Uterus (tissue), 4 donors: ENCODE data around the gene NDUFV3. TPM values are rescaled to one million over a fixed set of nuclear protein-coding genes. Genes with fewer than 3 reads are reported as not detected.

Experiments
- DNase-seq, 2 donors: peaks; one replicate each; pipeline ENCODE4 v3.0.0-alpha.2; 2019 to 2020
- H3K27ac ChIP-seq, 2 donors: fragments of 200-600 bp; sonication (generic); 1 replicate in 1 of 2; 2 replicates in 1 of 2; pipeline ENCODE4 v1.5.1; 2016 to 2018
- H3K27me3 ChIP-seq, 2 donors: fragments of 200-600 bp; sonication (generic); one replicate each; pipeline ENCODE4 v1.5.1; 2018 to 2019; ENCODE audit warnings: control low read depth in 1 of 2
- H3K36me3 ChIP-seq, 2 donors: fragments of 200-600 bp; sonication (generic); one replicate each; pipeline ENCODE4 v1.5.1; 2019; ENCODE audit warnings: control low read depth in 1 of 2
- H3K4me1 ChIP-seq, 2 donors: fragments of 200-600 bp; sonication (generic); one replicate each; pipeline ENCODE4 v1.5.1; 2018 to 2019; ENCODE audit warnings: control low read depth in 1 of 2
- H3K4me3 ChIP-seq, 2 donors: fragments of 200-600 bp; sonication (generic); 1 replicate in 1 of 2; 2 replicates in 1 of 2; pipeline ENCODE4 v1.5.1; 2018 to 2019; ENCODE audit warnings: mild to moderate bottlenecking in 1 of 2
- H3K9me3 ChIP-seq, 2 donors: fragments of 200-600 bp; sonication (generic); one replicate each; pipeline ENCODE4 v1.5.1; 2019; ENCODE audit warnings: control low read depth in 1 of 2
- POLR2A ChIP-seq, 2 donors: fragments of 450-650 bp; IDR thresholded peaks; one replicate each; pipeline ENCODE4 v1.6.1; 2016; ENCODE audit warnings: antibody characterized with exemption in 2 of 2, mild to moderate bottlenecking in 1 of 2, moderate library complexity in 1 of 2
- intact Hi-C: fragments of 100-400 bp; cut with DNase I; formaldehyde crosslinking; loops from one replicate; pipeline ENCODE4 v1.15.1; 2023; ENCODE audit warnings: low total_unique reads
- total RNA-seq, 4 donors: library from RNA; depleted of rRNA in 3 of 4; stranded (reverse); fragments of >200 nt in 3 of 4; gene quantifications; one replicate each; pipeline versions ENCODE4 v1.1.0 to v1.2.4, GENCODE V29; 2014 to 2023
- TF ChIP-seq, protein P1 (sequence below), 4 experiments: fragments of 200-600 bp in 2 of 4; fragments of 450-650 bp in 2 of 4; sonication (generic) in 2 of 4; IDR thresholded peaks; one replicate each; pipeline ENCODE4 v1.5.1; 2016 to 2019; ENCODE audit warnings: antibody characterized with exemption in 4 of 4, mild to moderate bottlenecking in 2 of 4, moderate library complexity in 1 of 4
- donor health status: DM: yes; HTN: yes; CAD: no.

NDUFV3 gene
- total RNA-seq, 4 donors from 2014 or later = 41.5 to 55.9 (median 45.7) TPM

DNA sequence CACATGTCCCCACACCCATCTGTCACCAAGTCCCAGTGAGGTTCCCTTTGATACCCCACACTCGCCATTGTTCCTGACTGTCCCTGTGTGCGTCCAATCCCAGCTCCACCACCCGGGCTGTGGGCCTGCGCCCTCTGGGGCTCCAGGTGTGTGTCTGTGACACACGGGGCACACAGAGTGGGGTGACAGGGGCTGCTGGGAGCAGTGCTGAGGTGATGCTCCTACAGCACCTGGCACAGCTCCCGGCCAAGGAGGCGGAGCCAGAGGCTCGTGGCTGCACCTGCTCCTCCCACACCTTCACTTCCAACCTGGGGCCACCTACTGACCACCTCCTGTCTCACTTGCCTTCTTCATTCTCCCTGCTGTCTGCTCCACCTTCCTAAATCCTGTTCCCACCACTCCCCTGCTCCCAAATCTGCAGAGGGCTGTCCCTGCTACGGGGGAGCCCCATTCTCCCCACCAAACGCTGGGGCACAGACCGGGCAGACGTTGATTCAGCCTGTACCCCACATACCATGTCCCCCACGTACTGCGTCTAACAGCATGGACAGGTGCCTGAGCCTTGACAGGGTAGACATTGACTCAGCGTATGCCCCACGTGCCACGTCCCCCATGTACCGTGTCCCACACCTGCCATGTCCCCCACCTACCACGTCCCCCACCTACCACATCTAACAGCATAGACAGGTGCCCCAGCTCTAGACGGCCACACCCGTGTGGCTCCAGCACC, 30.2 kb upstream of the NDUFV3 start:
- no peaks in the 10 kb centered on the region for H3K36me3 ChIP-seq
- intact Hi-C loops = no loop called here
- H3K4me3 ChIP-seq = no peak overlapping the region
- TF ChIP-seq, protein P1, sequence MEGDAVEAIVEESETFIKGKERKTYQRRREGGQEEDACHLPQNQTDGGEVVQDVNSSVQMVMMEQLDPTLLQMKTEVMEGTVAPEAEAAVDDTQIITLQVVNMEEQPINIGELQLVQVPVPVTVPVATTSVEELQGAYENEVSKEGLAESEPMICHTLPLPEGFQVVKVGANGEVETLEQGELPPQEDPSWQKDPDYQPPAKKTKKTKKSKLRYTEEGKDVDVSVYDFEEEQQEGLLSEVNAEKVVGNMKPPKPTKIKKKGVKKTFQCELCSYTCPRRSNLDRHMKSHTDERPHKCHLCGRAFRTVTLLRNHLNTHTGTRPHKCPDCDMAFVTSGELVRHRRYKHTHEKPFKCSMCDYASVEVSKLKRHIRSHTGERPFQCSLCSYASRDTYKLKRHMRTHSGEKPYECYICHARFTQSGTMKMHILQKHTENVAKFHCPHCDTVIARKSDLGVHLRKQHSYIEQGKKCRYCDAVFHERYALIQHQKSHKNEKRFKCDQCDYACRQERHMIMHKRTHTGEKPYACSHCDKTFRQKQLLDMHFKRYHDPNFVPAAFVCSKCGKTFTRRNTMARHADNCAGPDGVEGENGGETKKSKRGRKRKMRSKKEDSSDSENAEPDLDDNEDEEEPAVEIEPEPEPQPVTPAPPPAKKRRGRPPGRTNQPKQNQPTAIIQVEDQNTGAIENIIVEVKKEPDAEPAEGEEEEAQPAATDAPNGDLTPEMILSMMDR (IDR thresholded peaks at IDR 0.05) = no peak
- no peak for TF ChIP-seq POLR2A (IDR thresholded peaks at IDR 0.05)
- H3K27me3 ChIP-seq = no peaks in the 10 kb centered on the region
- no peak overlapping the region for H3K27ac ChIP-seq
- DNase-seq = no peak
- no peaks in the 10 kb centered on the region for H3K9me3 ChIP-seq
- no peaks in the 10 kb centered on the region for H3K4me1 ChIP-seq

DNA sequence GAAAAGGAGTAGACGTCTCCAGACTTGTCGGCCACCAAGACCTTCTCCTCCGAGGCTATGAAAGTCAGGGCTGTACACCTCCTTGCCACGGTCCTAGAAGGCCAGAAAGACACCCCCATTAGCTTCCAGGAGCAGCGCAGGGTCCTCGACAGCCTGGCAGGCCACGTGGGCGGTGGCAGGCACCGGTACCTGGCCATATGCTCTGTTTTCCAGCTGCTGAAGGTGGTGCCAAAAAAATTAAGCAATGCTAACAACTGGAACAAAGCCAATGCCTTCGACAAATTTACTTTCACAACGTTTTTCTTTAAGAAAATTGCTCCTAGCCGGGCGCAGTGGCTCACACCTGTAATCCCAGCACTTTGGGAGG, 29.6 kb upstream of the NDUFV3 start:
- Histone ChIP-seq H3K9me3 (no peaks in the 10 kb centered on the region), H3K27ac (no peak overlapping the region), H3K4me3 (no peak overlapping the region), H3K4me1 (no peaks in the 10 kb centered on the region), H3K27me3 (no peaks in the 10 kb centered on the region), H3K36me3 (no peaks in the 10 kb centered on the region)
- DNase-seq = no peak
- no peak for TF ChIP-seq POLR2A (IDR thresholded peaks at IDR 0.05)
- TF ChIP-seq, protein P1 (IDR thresholded peaks at IDR 0.05) = no peak
- intact Hi-C loops = no loop called here

DNA sequence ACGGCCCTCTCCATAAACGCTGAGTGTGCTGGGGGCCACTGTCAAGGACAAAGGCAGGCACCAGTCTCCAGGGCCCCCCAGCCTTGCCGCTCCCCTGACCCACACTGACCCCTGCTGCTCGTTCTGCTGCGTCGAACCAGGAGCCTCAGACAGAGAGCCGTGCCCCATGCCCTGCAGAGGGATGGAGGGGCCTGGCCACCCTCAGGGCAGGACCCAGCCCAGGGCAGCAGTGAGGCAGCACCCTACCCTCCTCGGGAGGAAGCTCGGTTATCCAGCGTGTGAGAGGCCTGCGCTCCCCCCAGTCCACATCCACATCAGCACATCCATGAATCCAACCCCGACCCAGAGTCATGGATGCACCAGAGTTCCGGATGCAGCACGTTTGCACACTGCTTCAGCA, 28.8 kb upstream of the NDUFV3 start:
- no peaks in the 10 kb centered on the region for H3K9me3 ChIP-seq
- H3K36me3 ChIP-seq = no peaks in the 10 kb centered on the region
- H3K4me1 ChIP-seq = no peaks in the 10 kb centered on the region
- H3K4me3 ChIP-seq = no peak overlapping the region
- intact Hi-C loops = no loop called here
- DNase-seq = no peak
- H3K27me3 ChIP-seq = no peaks in the 10 kb centered on the region
- H3K27ac ChIP-seq = no peak overlapping the region
- TF ChIP-seq, protein P1 (IDR thresholded peaks at IDR 0.05) = no peak
- TF ChIP-seq POLR2A (IDR thresholded peaks at IDR 0.05) = no peak

DNA sequence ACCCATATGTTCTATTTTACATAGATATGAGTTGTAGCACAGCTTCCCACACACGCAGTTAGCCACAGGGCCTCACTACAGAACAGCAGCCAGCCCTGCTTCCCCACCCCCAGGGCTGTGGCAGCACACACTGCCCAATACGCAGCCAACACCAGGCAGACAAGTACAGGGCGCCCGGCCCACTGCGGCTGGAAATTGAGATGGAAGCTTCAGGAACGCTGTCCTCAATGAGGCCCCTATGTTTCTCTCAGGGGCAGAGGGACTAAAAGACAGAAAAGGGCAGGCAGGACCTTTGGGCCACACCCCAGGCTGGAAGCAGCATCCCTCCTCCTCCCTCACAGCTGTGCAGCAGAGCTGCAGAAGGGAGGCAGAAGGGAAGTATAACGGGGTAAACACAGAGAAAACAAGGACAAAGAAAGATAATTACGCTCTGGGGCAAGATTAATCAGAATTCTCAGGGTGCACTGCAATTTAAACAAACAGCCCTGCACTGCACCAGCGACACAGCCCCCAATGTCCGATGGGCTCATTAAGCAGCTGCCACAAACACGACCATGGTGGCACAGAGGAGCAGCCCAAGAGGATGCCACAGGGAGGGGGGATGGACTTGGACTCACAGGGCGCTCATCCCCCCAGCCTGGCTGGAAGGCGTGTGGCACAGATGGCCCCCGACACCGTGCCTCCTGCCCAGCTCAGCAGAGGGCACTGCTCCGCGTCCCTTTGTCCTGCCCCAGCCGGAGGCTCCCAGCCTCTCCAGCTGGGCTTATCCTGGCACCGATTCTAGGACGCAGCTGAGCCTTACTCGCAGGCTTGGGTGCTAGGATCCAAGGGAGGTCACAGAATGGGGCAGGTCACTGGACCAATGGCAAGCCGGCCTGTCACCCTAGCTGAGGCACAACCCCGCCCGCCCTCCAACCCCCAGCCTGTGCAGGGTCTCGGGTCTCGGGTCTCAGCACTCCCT, 28.0 kb upstream of the NDUFV3 start:
- intact Hi-C loops = no loop called here
- H3K27me3 ChIP-seq = no peaks in the 10 kb centered on the region
- TF ChIP-seq, protein P1 (IDR thresholded peaks at IDR 0.05) = no peak
- no peak for TF ChIP-seq POLR2A (IDR thresholded peaks at IDR 0.05)
- no peaks in the 10 kb centered on the region for H3K4me1 ChIP-seq
- DNase-seq = no peak
- H3K36me3 ChIP-seq = no peaks in the 10 kb centered on the region
- no peak overlapping the region for H3K27ac ChIP-seq
- H3K4me3 ChIP-seq = no peak overlapping the region
- H3K9me3 ChIP-seq = no peaks in the 10 kb centered on the region

DNA sequence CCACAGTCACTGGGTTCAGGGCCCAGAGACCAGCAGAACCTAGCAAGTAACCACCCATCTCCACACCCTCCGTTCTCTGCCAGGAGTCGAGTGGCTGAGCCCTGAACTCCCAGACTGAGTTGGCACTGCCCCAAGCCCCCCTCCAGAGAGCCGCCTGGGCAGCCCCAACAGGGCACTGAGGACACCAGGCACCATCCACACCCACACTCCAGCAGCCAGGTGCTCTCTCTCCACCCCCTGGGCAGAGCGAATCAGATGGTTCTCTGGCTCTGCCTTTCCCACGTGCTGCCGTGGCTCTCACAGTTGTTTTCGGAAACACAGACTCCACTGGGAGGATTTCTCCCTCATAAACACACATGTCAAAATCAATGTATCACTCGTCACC, 27.3 kb upstream of the NDUFV3 start:
- no peaks in the 10 kb centered on the region for H3K36me3 ChIP-seq
- H3K27me3 ChIP-seq = no peaks in the 10 kb centered on the region
- H3K27ac ChIP-seq = no peak overlapping the region
- intact Hi-C loops = no loop called here
- H3K4me3 ChIP-seq = no peak overlapping the region
- DNase-seq = no peak
- H3K9me3 ChIP-seq = no peaks in the 10 kb centered on the region
- TF ChIP-seq, protein P1 (IDR thresholded peaks at IDR 0.05) = no peak
- TF ChIP-seq POLR2A (IDR thresholded peaks at IDR 0.05) = no peak
- H3K4me1 ChIP-seq = no peaks in the 10 kb centered on the region
